Hypothalamus (tissue), 51 donors: ENCODE results near the gene THSD7A.

ENCODE experiments used
- DNase-seq, 51 donors: peaks; one replicate each; lab custom pipeline; 2025; lab: John Stamatoyannopoulos, UW

The THSD7A gene

DNA sequence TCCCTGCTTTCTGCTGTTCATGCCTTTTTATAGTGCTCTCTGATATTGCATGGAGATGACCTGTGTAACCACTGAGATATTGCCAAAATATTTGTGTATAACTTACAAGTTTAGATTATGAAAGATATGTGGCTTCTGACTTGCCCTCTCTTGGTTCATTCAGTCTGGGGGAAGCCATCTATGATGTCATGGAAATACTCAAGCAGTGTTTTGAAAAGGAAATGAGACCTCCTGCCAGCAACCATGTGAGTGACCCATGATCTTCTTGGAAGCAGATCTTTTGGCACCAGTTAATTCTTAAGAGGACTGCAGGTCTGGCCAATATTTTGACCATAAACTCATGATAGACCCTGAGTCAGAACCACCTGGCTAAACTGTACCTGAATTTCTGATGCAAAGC lies 183.0 kb downstream of the THSD7A start:
- no peak for DNase-seq

DNA sequence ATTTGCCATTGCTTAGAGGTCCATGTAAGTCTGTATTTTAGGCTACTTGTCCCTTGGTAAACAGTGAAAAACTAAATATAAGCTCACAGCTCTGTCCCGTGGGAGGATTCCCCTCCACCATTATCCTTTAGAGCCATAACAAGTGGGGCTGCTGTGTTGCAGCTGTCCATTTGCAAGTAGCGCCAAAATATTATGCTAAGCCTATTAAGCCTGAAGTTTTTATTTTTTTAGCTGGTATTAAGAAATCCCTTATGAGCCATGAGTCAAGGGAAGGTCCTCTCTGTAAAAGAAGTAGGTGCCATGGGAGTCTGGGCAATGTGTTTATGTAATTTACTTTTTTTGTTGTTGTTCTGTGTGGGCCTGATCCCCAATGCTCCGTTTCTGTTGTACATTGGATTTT lies 183.9 kb downstream of the THSD7A start:
- no peak for DNase-seq

DNA sequence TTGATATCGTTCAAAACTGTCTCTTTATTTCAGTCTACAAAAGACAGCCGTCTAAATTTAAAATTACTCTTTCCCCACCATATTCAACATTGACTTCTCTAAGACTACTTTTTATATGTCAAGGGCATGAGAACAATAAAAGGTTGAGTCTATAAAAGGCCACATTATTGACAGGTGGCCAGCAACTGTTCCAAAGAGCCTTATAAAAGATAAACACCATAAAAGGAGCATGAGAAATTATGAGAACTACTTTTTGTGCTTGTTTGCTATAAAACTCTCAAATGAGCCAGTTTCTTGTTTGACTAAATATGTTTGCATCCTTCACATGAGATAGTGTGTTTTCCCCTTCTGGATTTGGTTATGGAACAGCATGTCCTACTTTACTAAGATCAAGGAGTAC lies 189.2 kb downstream of the THSD7A start:
- no peak for DNase-seq

DNA sequence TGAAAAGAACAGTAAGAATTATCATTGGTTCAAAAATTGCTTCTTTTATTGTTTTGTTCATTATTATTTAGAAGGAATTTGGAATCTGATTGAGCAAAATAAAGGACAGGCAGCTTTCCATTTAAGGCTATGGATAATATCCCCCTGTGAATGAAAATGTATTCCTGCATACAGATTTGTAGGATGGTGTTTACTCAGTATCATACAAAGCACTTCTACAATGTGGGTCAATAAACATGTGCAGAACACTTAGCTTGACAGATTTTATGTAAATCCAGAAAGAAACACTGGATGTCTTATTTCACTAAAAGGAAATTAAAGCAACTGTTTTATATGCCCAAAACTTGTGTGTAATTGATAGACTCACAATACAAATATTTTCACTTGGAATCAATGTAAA lies 189.7 kb downstream of the THSD7A start:
- DNase-seq = no peak

DNA sequence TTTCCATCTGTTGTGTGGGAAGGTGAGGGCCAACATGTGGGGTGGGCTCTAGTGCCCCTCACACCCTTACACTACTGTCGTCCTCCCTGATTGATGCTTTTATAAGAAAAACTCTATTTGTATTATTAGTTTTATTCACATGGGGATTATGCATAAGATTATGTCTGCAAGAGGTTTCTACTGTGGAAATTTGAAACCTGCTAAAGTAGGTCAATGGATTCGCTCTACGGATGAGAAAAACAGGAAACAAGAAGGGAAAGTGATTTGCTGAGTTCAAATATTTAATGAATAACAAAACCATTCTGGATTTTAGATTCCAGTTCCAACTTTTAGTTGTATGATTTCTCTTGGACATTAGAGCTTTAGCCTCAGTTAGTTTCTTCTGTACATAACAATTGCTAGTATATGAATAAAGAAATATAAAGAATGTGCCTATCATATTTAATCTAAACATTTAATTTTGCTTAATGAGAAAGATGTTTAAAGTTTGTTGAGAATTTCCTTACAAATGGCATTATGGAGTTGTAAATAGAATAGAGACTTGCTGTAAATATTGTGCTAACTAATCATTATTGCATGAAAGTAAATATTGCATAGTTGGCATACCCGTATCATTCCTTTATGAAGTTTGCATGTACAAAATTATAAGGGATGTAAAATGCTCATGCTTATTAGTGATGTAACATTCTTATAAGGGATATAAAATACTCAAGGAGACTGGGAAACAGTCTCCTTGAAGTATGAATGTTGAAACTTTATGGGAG lies 193.8 kb downstream of the THSD7A start:
- no peak for DNase-seq

DNA sequence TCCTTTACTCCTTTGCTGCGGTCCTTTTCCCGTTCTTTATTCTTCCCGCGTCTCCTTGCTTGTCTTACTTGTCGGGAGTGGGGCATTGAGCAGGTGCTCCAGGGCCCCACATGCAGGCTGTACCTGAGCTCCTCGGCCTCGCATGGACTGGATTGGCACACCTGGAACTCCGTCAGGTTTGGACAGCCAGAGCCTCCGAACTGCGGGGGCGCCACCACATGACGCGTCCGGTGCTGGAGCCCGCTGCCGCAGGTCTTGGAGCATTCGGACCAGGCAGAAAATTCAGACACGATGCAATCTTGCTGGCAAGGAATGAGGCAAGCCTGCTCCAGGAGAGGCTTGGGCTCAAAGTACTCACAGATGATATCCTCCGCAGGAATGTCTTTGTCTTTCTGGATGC lies 195.7 kb downstream of the THSD7A start:
- DNase-seq = no peak

DNA sequence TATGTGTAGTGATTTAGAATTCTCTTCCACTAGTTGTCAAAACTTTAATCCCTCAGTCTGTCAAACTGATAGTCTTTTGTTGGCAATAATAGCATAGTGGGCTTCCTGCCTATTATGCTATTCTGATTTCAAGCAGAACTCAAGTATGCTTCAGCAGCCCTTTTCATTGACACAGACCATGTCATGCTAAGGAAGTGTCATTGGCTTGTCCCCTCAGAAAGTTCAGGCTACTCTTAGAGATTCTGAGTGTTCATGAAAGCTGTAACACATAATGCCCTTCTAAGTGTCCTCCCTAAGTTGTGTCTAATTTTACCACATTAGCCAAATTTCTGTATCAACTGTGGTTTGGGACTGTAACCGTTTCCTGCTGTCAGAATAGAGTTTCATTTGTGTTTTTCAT lies 198.7 kb downstream of the THSD7A start:
- no peak for DNase-seq

DNA sequence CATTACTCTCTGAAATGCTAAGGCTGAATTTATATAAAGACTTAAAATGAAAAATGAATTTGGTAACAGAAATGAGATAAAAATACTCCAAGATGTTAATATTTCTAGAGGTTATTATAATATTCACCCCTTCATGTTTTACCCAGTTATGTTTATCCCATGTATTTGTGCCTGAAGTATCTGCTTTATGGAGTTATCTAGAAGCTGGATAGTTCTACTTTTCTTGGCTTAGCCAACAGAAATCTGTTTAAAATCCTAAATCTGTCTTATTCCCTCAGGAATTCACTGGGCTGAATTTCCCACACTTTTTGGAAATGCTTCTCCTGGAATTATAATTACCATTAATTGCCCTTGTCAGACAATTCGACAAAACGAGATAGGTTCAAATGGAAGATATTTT lies 201.6 kb downstream of the THSD7A start:
- DNase-seq = no peak

DNA sequence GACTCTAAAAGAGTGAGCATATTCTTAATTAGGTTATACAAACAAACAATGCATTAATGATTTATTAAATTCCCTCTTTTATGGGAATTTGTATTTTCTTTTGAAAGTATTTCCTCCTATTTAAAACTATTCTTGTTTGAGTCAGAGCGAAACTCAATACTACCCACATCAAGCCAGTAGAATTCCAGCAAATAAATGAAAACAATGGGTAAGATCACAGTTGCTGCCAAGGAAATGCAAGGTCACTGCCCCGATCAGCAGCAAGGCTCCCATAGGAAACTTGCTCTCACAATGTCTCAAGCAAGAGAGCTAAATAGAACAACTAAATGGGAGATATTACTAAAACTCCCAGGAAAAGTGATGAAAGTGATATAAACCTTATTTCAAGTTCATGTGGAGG lies 206.3 kb downstream of the THSD7A start:
- no peak for DNase-seq

DNA sequence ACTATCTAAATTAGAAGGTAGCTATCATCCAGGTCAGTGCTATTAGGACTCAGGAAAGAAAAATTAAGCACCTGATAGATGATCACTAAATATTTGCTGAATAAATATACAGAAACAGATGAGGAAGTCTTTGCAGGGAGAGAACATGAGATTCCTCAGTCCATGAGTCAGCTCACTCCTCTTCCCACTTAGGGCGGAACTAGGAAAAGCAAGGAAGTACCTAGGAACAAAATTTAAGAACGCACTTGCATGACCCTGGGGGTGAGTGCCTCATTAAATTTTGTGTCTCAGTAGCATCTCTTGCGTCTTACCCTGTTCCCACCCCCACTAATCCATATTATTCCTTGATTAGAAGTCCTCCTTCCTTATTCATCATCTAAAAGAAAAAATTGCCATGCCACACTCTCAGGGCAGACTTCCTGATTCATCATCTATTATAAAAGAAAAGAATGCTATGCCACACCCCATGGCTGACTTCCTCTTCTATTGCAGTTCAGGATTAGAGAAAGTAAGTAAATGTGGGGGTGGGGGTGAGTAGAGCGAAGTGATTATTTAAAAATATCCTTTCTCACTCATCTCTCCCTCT lies 208.8 kb downstream of the THSD7A start:
- no peak for DNase-seq

DNA sequence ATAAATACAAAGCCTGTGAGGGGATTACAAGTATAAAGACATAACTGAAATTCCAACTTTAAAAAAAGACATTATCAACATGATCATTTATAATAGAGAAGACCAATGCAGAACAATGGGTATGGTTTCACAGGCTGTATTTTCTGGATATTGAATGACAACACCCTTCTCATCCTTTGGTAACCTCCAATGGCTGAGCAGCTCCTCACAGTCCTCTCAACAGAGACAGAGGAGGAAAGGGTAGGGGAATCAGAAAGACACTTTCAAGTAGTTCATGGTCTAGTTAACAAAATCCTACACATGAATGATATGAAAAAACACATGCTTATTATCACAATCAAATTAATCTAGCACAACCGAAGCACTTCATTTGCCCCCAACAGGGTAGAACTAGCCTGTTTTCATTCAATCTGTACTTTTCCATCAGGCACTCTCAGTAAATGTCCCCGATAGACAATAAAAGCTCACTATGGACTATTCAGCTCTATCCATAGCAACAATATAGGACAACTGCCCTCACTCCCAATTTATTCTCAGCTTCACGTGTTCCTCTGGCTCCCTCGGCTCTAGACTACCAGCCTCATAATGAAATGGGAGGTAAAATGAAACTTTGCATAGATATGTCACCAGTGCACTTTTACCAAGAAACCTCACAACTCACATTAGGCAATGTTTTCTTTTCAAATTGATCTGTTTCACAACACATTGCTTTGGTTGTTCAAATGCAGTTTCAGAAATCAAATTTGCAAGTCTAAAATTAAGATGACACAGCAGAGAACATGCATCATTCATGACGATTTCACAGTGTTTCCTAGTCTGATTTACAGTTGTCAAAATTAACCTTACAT lies 211.4 kb downstream of the THSD7A start:
- DNase-seq = no peak

DNA sequence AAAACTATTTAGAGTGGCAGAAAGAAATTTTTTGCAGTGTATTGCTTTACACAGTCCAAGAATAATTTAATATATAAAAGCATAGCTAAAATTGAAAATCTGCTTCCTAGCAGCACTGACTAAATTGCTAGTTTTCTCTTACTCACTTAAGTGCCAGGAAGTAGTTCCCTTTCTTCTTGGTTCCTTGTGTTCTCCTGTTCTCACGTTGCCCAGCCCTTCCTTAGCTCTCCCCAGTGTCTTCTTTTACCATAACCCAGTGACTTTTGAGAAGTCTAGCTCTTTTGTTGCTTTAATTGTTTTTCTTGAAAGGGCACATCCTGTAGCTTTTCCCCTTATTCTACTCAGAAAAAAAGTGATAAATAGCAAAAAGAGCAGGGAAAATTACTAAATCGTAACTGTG lies 215.5 kb downstream of the THSD7A start:
- no peak for DNase-seq

DNA sequence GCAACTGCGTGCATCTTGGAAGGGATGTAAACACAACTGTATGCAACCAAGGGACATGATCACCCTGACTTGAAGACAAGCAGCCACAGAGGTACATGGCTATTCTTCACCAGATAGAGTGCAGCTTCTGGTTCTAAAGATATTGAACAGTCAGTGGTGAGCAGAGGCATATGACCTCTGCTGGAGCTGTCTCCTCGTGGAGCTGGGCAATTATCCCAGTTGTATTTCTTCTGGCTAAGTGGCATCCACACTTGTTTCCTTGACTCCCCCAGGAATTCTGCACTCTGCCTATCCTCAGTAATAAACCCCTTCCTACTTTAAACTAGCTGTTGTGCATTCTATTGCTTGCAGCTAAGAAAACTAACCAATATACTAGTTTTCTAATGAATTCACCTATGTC lies 216.8 kb downstream of the THSD7A start:
- no peak for DNase-seq

DNA sequence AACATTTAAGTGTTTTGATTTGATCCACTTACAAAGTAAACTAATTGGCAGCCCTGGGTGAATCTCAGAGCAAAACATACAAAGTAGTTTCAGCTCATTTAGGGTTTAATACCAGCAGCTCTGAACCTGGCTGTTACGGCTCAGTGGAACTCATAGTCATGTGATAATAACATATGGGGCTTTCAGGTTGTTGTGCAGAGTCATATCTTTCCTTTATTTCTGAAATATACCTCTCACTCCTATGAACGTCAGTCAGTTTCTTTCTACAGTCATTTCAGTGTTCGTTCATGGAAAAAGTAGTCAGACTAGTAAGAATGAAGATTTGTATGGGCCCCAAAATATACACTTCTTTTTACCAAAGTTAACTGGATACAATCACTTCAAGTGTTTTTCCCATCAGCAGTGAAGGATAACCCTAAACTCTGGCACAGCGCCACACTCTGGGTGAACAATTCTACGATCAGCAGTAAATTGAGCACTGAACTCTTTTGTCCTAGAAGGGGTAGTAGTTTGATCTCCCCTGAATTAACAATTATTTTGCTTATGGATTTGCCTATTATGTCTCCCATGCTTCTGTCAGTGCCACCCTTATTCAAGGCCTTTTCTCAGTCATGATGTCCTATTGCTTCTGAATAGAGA lies 218.6 kb downstream of the THSD7A start:
- no peak for DNase-seq

DNA sequence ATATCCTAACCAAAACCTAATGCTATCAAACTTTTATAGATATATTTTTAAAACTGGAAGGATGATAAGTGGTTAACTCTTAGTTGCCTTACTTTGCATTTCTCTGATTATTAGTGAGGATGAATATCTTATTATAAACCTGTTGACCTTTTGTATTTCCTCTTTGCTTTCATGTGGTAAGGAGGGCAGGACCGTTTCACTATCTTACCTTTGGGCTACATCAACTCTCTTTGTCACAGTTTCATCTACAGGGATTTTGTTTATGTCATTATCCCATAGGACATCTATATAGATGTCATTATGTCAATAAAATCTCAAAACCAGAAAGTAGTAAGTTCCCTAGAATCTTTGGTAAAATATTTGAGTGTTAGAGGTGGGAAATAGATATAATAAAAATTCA lies 219.3 kb downstream of the THSD7A start:
- no peak for DNase-seq

DNA sequence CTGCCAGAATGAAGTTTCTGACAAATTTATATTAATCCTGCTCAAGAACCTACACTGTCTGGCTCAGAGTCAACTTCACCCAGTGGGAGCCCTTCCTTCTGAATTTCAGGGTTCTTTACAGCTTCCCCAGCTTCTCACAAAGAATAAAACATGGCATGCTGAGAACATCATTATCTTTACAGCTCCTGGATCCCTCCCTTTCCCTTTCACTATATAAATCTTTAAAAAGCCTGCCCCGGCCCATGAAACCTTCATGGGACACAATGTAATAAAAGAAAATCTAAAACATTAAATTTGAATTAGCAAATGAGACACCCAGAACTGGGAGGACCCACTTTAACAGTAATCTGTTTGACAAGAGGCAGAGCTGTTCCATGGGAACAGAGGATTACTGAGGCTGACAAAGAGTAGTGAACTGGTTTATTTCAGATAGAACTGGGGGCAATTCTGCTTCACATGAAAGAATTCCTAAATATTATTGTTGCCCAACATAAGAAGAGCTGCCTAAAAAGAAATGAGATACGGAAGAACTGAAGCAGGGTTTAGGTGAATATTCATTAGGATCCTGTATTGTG lies 222.8 kb downstream of the THSD7A start:
- no peak for DNase-seq

DNA sequence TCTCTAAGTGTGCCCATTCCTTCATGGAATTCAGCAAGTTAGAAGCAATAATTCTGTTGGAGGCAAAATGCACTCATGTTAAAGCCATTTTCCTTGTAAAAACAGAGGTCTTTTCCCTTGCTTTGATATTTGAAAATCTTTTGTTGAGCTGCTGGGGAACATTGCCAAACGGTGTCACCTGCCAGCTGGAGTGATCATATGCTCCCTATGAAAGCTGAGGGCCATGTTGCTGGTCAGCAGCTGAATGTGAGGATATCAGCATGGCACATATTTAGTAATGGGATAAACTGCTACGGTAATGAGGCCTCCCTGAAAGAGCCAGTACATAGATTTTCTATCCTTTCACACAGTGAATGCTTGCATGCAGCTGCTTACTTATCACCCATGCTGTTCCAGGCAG lies 224.3 kb downstream of the THSD7A start:
- no peak for DNase-seq

DNA sequence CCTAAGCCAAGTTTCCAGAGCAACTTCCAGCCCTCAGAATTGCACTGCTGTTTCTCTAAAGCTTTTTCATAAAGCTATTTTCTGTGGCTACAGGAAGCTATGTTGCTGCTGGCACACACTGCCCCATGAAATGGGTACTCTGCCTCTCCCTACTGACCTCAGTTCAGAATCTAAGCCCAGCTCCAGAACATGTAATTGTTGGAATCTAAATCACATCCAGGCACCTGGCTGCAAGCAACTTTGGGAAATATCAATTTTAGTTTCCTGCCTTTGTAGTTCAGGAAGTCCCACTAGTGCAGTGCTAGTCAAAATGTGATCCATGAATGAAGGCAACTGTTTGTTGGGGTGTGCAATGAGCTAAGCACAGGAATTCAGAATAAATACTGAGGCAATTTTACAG lies 226.2 kb downstream of the THSD7A start:
- no peak for DNase-seq

DNA sequence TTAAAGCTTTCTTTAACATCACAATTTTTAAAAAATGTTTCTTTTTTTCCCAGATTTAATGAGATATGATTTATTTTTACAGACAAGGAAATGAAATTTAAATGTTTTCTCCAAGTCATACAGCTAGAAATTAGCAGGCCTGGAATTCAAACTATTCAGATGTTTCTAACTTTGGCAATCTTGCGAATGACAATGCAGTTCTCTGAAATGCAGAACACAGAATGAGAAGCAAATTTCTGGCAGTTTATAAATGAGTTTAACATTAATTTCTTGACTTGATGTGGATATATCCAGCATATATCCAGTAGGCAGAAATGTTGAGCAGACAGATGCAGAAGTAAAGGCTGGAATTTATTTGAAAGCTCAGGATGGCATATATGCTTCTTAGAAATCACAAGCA lies 227.5 kb downstream of the THSD7A start:
- DNase-seq = no peak

DNA sequence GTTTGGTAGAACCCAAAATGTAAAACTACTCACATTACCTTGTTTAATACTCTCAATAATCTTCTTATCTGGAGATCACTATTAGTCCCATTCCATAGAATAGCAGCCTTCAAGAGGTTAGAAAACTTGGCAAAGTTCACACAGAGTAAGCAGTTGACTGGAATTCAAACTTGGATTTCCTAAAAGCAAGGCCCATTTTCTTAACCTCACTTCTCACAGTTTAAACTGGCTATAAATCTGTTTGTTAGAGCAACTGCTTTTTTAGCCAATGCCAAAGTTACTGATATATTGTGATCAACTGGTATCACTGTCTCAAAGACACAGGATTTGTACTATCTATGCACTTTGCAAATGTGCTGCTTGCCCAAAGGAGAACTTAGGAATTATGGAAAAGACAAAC lies 230.2 kb downstream of the THSD7A start:
- no peak for DNase-seq

DNA sequence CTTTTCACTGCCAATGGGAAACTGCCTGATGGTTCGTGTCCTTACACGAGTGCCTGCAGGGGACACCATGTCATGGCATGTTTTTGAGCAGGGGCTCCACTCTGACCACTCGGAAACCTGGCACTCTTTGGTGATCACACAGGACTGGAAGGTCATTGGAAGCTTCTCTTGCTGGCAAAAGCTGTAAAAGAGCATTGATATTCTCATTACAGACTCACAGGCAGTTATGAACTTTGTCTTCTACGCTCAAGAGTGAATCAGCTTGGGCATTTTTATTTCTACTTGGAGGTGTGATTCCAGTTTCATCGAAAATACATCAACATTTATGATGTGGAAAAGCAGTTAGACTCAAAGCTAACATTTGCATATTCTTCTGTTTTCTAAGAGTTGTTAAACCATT lies 238.7 kb downstream of the THSD7A start:
- DNase-seq = no peak
